ENCODE data around the gene FGF16.
A peak's percentile ranks its signal among the peaks of the same experiment; 100 is the strongest.
"Not testable (repeated sequence)": the region's sequence is repeated elsewhere in the genome, so short reads cannot be mapped to it uniquely, and the experiment has no call there.

The FGF16 gene

GRCh38 chrX:77446908-77447652, at the start of gene FGF16:
TSS of gene FGF16 (plus strand) at chrX:77447389. CDS start at chrX:77447675, 286 bp downstream.
- peak; percentile 1 to 10 for DNase-seq

DNA sequence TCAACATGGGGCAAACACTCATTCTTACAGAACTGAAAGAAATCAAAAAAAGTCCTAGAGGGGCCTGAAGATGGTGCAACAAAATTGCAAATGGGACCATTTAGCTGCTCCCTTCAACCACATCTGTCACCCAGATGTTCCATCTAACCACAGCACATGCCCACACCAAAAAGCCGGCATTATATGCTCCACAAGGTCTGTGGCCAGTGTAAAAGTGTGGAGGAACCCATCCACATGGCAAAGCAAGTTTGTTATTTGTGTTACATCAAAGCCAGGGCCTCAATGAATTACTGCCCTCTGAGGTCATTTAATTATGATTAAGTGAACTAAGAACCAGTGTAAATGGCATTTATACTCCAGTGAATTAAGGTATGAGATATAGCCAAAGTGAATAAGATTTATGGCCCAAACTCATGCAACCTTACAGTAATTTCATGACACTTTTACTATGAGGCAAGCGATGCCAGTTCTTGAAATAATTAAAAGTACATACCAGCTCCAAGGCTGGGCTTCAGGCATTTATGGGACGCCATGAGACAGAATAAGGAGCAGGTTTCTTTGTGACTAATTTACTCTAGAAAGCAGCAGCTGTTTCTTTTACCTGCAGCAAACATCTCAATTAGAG, 48.7 kb upstream of the FGF16 start:
- DNase-seq: no peak

DNA sequence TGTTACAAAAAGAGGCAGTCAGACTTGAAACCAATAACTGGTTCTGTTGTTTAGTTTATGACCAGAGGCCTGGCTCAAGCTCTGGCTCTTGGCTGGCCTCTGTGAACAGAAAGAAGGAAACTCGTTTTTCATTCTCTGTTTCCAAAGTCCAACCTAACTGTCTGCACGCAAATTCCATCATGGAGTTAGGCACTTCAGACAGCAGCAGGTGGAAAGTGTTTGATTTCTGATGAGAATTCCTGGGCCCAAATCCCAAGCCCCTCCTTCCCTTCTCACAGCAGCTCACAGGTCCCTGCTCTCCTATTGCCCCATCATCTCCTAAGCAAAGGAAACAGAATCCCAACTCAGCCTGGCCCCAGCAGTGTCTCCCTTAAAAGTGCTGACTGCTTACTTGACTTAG, 42.8 kb upstream of the FGF16 start:
- no peak for DNase-seq

DNA sequence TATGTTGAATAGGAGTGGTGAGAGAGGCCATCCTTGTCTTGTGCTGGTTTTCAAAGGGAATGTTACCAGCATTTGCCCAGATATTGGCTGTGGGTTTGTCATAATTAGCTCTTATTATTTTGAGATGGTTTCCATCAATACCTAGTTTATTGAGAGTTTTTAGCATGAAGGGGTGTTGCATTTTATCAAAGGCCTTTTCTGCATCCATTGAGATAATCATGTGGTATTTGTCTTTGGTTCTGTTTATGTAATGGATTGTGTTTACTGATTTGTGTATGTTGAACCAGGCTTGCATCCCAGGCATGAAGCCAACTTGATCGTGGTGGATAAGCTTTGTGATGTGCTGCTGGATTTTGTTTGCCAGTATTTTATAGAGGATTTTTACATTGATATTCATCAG, 39.4 kb upstream of the FGF16 start:
- DNase-seq: not testable (repeated sequence)

- DNase-seq: no peak
Observed at GRCh38 chrX:77412631-77413030, 34.6 kb upstream of the FGF16 start.

DNA sequence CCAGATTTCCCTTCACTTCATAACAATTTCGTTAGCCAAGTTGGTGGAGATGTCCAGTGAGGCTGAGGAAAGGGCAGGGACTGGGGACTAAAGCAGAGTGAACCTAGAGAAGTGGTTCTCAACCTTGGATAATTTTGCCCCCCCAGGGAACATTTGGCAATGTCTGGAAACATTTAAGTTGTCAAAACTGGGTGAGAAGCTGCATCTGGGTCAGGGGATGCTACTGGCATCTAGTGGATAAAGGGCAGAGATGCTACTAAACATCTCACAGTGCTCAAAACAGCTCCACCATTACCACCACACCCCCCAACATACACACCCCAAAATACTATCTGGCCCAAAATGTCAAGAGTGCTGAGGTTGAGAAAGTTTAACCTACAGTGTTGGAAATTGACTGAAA, 32.0 kb upstream of the FGF16 start:
- no peak for DNase-seq

GRCh38 chrX:77415882-77416281, 31.3 kb upstream of the FGF16 start:
- DNase-seq: no peak

- DNase-seq: no peak
Observed at GRCh38 chrX:77422891-77423648, 24.1 kb upstream of the FGF16 start.

- DNase-seq: no peak
Observed at GRCh38 chrX:77426811-77427210, 20.4 kb upstream of the FGF16 start.

- DNase-seq: no peak
Observed at GRCh38 chrX:77427611-77428010, 19.6 kb upstream of the FGF16 start.

DNA sequence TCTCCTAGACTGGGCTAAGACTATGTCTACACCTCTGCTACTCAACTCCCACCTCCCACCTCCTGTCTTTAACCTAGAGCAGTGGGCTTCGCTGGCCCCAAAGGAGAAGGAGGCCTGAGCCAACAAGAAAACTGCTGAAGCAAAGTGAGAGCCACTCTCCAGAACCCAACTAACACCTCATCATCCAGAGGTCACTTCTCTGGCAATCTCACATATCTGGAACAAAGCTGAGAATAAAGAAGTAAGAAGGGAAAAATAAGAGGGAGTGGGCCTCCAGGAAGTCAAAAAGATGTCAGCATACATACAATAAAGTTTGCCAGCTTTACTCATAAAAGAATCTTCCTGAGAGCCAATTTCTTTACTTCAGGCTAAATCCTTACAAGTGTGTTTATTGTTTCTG, 18.6 kb upstream of the FGF16 start:
- DNase-seq: no peak

- DNase-seq: no peak
Observed at GRCh38 chrX:77431227-77431626, 16.0 kb upstream of the FGF16 start.

GRCh38 chrX:77433001-77433400, 14.2 kb upstream of the FGF16 start:
- DNase-seq: no peak

DNA sequence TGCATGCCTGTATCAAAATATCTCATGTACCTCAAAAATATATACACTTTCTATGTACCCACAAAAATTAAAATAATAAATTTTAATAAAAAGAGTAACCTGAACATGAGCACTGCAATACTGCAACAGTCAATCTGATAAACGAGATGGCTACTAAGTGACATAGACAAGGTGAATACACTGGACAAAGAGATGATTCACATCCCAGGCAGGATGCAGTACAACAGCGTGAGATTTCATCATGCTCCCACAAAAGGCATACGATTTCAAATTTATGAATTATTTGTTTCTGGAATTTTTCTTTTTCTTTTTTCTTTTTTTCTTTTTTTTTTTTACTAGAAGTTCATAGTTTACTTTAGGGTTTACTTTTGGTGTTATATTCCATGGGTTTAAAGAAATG, 12.2 kb upstream of the FGF16 start:
- DNase-seq: no peak

- no peak for DNase-seq
Observed at GRCh38 chrX:77436271-77436670, 10.9 kb upstream of the FGF16 start.

DNA sequence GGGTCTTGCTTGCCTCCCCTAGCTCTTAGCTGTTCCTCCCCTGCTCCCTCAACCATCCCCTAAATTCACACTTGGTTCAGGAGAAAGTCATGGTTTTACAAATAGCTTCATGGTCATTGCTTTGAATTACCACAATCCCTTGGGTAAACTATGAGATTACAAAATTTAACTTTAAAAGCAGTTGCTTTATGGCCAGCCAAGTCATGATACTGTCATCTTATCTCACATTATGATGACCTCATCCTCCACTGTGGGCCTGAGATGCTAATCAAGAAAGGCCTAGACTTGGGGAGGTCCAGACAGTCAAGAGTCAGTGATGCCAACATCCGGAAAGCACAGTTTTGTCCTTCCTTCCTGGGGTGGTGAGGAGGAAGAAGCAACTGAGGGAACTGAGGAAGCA, 10.5 kb upstream of the FGF16 start:
- DNase-seq: no peak

DNA sequence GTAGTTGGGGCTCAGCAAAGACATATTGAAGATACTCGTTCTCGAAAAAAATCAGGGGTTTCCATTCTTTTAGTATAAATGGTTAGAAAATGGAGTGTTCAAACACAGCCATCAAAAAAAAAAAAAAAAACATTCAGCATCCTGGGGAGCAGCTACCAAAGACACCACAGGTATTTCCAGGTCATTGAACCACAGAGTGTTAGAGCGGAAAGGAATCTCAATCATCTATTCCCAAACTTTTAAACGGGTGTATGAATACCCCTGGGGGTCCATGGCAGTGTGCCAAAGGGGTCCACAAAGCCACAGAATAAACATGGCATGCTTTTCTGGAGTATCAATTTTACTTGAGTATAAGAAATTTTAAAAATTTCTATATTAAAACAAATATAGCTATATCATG, 6.9 kb upstream of the FGF16 start:
- DNase-seq: no peak

DNA sequence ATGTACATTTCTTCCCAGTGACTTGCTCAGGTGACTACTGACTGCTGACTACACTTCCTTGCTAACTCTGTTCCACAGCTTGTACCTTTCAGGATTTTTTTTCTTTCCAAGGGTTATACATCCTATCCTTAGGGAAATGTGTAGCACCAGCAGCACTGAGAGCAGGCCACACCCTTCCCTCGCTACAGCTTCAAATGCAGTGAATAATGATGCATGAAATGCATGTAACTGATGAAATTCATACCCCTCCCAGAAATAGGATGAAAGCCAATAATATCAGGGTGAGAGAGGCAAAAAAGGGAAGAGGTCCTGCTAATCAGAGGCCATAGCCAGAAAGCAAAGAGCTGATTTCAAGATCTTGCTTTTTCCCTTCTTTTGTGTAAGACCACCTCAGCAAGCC, 6.2 kb upstream of the FGF16 start:
- no peak for DNase-seq

DNA sequence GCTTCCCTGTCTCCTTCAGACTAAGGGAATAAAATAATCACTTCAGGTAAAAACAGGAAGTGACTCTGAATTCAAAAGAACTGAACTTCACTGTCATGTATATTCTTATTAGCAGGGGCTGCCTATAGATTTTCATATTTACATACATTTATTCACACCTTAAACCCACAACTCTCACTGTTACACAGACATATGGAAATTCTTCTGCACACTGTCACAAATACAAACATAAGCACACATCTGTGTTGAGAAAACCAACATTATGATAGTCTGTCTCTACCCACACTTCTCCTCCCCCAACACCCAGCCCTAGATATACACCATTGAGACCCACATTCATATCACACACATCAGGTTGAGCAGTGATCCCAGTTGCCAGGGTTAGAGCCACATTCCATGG, 5.7 kb upstream of the FGF16 start:
- DNase-seq: no peak

DNA sequence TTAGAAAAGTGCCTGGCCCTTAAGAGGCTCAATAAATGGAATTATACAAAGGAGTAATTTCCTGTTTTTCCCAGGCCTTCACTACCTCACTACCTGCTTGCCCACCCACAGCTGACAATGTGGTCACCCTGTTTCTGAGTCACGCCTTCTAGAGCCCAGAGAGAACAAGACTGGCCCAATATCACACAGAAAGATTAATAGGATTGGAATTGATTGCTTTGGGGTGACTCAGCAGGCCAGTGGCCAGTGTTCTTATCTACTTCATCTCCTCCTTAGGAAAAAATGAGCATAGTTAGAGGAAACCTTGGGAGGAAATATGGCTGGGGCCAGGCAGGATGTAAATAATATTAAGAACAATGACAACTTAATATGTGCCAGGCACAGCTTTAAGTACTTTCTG, 4.5 kb upstream of the FGF16 start:
- no peak for DNase-seq

DNA sequence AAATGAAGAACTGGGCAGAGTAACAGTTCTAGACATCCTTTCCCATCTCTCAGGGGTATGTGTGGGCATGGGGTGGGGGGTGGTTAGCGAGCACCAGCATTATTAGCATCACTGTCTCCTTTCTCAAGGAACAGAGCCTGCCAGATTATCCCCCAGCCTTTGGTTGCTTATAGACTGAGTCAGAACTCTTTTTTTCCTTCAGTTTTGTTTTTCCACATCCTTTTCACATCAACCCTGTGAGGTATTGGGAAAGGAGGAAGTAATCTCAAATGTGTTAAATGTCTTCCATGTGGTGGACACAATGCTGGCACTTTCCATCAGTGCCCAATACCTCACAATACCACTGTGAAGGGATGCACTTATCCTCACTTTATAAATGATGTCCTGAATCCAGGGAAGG, 3.1 kb upstream of the FGF16 start:
- no peak for DNase-seq

DNA sequence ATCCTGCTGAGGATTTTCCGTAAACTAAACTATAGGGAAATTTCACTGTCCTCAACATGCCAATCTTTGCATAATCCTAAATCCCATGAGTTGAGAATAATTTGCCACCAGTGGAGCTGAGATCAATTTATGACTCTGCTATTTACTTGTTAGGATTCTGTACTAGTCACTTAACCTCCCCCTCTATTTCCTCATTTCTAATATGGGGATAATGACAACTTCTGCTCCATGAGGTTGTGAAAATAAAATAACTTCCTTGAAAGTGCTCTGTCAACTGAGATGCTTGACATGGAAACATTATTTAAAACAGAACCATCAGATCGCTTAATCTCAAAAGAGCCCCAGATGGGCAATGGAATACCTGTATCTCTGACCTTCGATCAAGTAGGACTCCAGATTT, 2.6 kb upstream of the FGF16 start:
- no peak for DNase-seq

DNA sequence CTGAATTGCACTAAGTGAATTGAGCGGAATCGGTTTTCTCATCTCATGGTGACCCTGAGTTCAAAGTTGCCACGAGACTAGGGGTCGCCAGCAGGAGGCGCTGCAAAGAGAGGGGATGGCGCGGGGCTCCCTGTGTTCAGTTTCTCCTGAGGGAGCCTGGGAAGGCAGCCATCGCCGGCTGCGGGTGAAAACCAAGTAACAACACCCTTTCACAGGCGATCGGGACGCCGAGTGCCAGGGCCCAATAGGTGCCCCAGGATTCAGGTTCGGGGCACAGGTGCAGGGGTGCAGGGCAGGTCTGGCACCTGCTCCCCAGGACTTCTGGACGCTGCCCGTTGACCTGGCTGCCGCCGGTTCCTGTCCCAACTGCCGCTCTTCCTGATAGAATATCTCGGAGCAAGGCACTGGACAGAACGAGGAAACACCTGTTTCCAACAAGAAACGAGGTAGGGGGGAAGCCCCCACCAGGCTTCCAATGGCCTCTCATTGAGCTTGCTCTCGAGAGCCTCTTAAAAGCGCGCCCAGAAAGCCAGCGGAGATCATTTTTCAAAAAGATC, 1.1 kb upstream of the FGF16 start:
- DNase-seq: peak in 1 of 2 experiments; percentile 1

Data from stimulated activated CD4-positive, alpha-beta T cell treated with anti-CD3 and anti-CD28 coated beads, Interleukin-4, amount 100 ng/mL, for 4 hours (primary cell).